Lung (tissue), 12 donors: ENCODE measurements around the gene CIC. TPM values are rescaled to one million over a fixed set of nuclear protein-coding genes. Genes with fewer than 3 reads are reported as not detected.

Experiments used
- ATAC-seq: fragments of 200-7000 bp; cut with Tn5 transposase; one replicate; pipeline ENCODE4 v1.9.1; 2020; ENCODE audit warnings: moderate number of reproducible peaks; ENCODE audit not compliant: insufficient read depth, low FRiP score
- DNase-seq, 3 donors: peaks; one replicate each; pipeline ENCODE4 v3.0.0-alpha.2; 2013 to 2017
- H3K27ac ChIP-seq, 2 donors: one replicate each; pipeline ENCODE4 v1.5.1; 2013; ENCODE audit warnings: mild to moderate bottlenecking in 2 of 2, moderate library complexity in 2 of 2, control low read depth in 1 of 2, inconsistent platforms in 1 of 2, low read depth in 1 of 2, low read length in 1 of 2
- H3K27me3 ChIP-seq, 3 donors: one replicate each; pipeline ENCODE4 v1.5.1; 2013; ENCODE audit warnings: low read length in 2 of 3; ENCODE audit not compliant: control insufficient read depth in 3 of 3, insufficient read depth in 3 of 3
- H3K36me3 ChIP-seq, 4 donors: one replicate each; pipeline ENCODE4 v1.5.1; 2013; ENCODE audit warnings: low read length in 4 of 4, mild to moderate bottlenecking in 1 of 4, moderate library complexity in 1 of 4; ENCODE audit not compliant: control insufficient read depth in 4 of 4, insufficient read depth in 4 of 4
- H3K4me1 ChIP-seq, 5 donors: one replicate each; pipeline ENCODE4 v1.5.1; 2013; ENCODE audit warnings: low read length in 5 of 5, mild to moderate bottlenecking in 2 of 5, moderate library complexity in 1 of 5; ENCODE audit not compliant: control insufficient read depth in 5 of 5, insufficient read depth in 5 of 5
- H3K4me3 ChIP-seq: one replicate; pipeline ENCODE4 v1.5.1; 2013; ENCODE audit warnings: mild to moderate bottlenecking, control low read depth, moderate library complexity
- H3K9ac ChIP-seq, 2 donors: one replicate each; pipeline ENCODE4 v1.5.1; 2013; ENCODE audit warnings: low read length in 2 of 2, control low read depth in 1 of 2; ENCODE audit not compliant: insufficient read depth in 1 of 2
- H3K9me3 ChIP-seq, 4 donors: one replicate each; pipeline ENCODE4 v1.5.1; 2013; ENCODE audit warnings: low read length in 3 of 4, mild to moderate bottlenecking in 1 of 4, moderate library complexity in 1 of 4; ENCODE audit not compliant: control insufficient read depth in 4 of 4, insufficient read depth in 3 of 4
- CTCF ChIP-seq: IDR thresholded peaks from 2 replicates; pipeline ENCODE4 v1.5.1; 2012; ENCODE audit warnings: mild to moderate bottlenecking; ENCODE audit errors: control extremely low read depth, extremely low read depth
- WGBS, 2 donors: extraction: QIAGEN DNeasy Blood & Tissue Kit; methylation state at CpG; one replicate each; pipeline ENCODE4 v1.1.7; 2013; 5-methylcytosine and 5-hydroxymethylcytosine counted together
- polyA plus RNA-seq, 2 donors: library from polyadenylated mRNA; stranded (reverse); fragments of 200-250 nt; gene quantifications; one replicate each; pipeline ENCODE4 v1.2.1, GENCODE V29; 2013
- total RNA-seq, 2 donors: library from RNA; depleted of rRNA in 1 of 2; stranded (reverse); fragments of >200 nt in 1 of 2; gene quantifications; one replicate each; pipeline ENCODE4 v1.2.1, GENCODE V29; 2014 to 2021
- donor health status: control.
- donor health status: control.
- donor health status: Bipolar disorder and iron deficiency.
- donor health status: healthy.
- donor health status: DM: yes; HTN: yes; CAD: no.

CIC gene
- total and polyA plus RNA-seq, 4 donors: 31.2 to 84.5 (median 40.6) TPM

- DNase-seq (no peak), ATAC-seq (no peak)
- H3K4me3 ChIP-seq: peak overlapping the region; percentile 83
- peak overlapping the region; percentile 72 to 73 for H3K9ac ChIP-seq
- WGBS, 2 donors: 0% methylated on average over 18 to 49 of the region's 49 CpGs
- H3K9me3 ChIP-seq: no peaks in the 10 kb centered on the region
- peak overlapping the region; percentile 76 to 94 for H3K27ac ChIP-seq
- H3K36me3 ChIP-seq: peaks cover 0 to 23% (median 6%) of the 10 kb centered on the region in 4 donors
- H3K4me1 ChIP-seq: peaks cover 0 to 33% (median 3%) of the 10 kb centered on the region in 5 donors
- no peak for TF ChIP-seq CTCF
- no peaks in the 10 kb centered on the region for H3K27me3 ChIP-seq
These were observed 27.0 kb upstream of the CIC start for GRCh38 chr19:42242069-42242511.

GRCh38 chr19:42242512-42243409, 26.3 kb upstream of the CIC start, which contains the start of gene GSK3A:
Gene GSK3A, minus strand, starts transcription at chr19:42242602. Its CDS starts 137 bp downstream, at chr19:42242465.
- Histone ChIP-seq H3K4me3 (peak within 1 kb of the TSS; percentile 83), H3K27ac (peak within 1 kb of the TSS; percentile 90 to 94), H3K36me3 (peaks cover 0 to 23% (median 7%) of the 10 kb centered on the region in 4 donors), H3K27me3 (no peaks in the 10 kb centered on the region), H3K9me3 (no peaks in the 10 kb centered on the region), H3K9ac (peak within 1 kb of the TSS; percentile 72 to 73), H3K4me1 (peaks cover 0 to 33% (median 3%) of the 10 kb centered on the region in 5 donors)
- WGBS, 2 donors: 0% methylated on average over 62 to 76 of the region's 76 CpGs
- no peak for TF ChIP-seq CTCF
- ATAC-seq (peak; percentile 87), DNase-seq (peak; percentile 99 to 100 (median 100))

- peaks cover 0 to 33% (median 3%) of the 10 kb centered on the region in 5 donors for H3K4me1 ChIP-seq
- H3K27me3 ChIP-seq: no peaks in the 10 kb centered on the region
- peaks cover 7 to 18% (median 16%) of the 10 kb centered on the region in 4 donors for H3K36me3 ChIP-seq
- peak overlapping the region; percentile 90 to 94 for H3K27ac ChIP-seq
- no peaks in the 10 kb centered on the region for H3K9me3 ChIP-seq
- ATAC-seq (peak; percentile 29), DNase-seq (peak; percentile 95 to 97 (median 97))
- WGBS, 2 donors: 1 to 3% methylated on average over 45 of the region's 45 CpGs
- H3K9ac ChIP-seq: peak overlapping the region in 1 of 2 donors; percentile 63
- H3K4me3 ChIP-seq: peak overlapping the region; percentile 37
- peak; percentile 56 for TF ChIP-seq CTCF
These were observed 24.5 kb upstream of the CIC start for GRCh38 chr19:42244347-42245220.
